HG03354 (cell line): ENCODE results near the gene SLC39A8.
A peak's percentile ranks its signal among the peaks of the same experiment; 100 is the strongest.
"Not testable (repeated sequence)": the region's sequence is repeated elsewhere in the genome, so short reads cannot be mapped to it uniquely, and the experiment has no call there.

Experiments used
- ATAC-seq: cut with Tn5 transposase; IDR thresholded peaks from one replicate; pipeline ENCODE4 v1.9.1; 2021; ENCODE audit warnings: mild to moderate bottlenecking; ENCODE audit not compliant: unreplicated experiment, poor library complexity, severe bottlenecking

SLC39A8 gene

GRCh38 chr4:102344954-102345794, at the start of gene SLC39A8:
TSS of gene SLC39A8 (minus strand) at chr4:102345482. CDS start at chr4:102344662, 820 bp downstream.
- ATAC-seq, result peak; percentile 85

GRCh38 chr4:102392033-102392744, 46.9 kb upstream of the SLC39A8 start:
- no peak for ATAC-seq

- peak; percentile 94 for ATAC-seq
These were observed 45.2 kb upstream of the SLC39A8 start for GRCh38 chr4:102390438-102390837.

- ATAC-seq, result no peak
These were observed 43.3 kb upstream of the SLC39A8 start for GRCh38 chr4:102388611-102389010.

- no peak for ATAC-seq
These were observed 42.4 kb upstream of the SLC39A8 start for GRCh38 chr4:102387552-102388150.

- no peak for ATAC-seq
These were observed 41.7 kb upstream of the SLC39A8 start for GRCh38 chr4:102386966-102387365.

GRCh38 chr4:102380253-102380652, 35.0 kb upstream of the SLC39A8 start:
- ATAC-seq, result not testable (repeated sequence)

- no peak for ATAC-seq
These were observed 17.7 kb upstream of the SLC39A8 start for GRCh38 chr4:102362922-102363432.

GRCh38 chr4:102358128-102358527, 12.8 kb upstream of the SLC39A8 start:
- ATAC-seq, result no peak

GRCh38 chr4:102357637-102358036, 12.4 kb upstream of the SLC39A8 start:
- ATAC-seq, result not testable (repeated sequence)

GRCh38 chr4:102356562-102357202, 11.4 kb upstream of the SLC39A8 start:
- no peak for ATAC-seq

- ATAC-seq, result no peak
These were observed 10.5 kb upstream of the SLC39A8 start for GRCh38 chr4:102355748-102356147.

GRCh38 chr4:102354671-102355454, 9.6 kb upstream of the SLC39A8 start:
- ATAC-seq, result no peak

GRCh38 chr4:102352781-102353180, 7.5 kb upstream of the SLC39A8 start:
- ATAC-seq, result no peak

- no peak for ATAC-seq
These were observed 5.4 kb upstream of the SLC39A8 start for GRCh38 chr4:102350634-102351033.

- no peak for ATAC-seq
These were observed 3.4 kb upstream of the SLC39A8 start for GRCh38 chr4:102348701-102349100.

- no peak for ATAC-seq
These were observed 466 bp upstream of the SLC39A8 start for GRCh38 chr4:102345795-102346100.

GRCh38 chr4:102344520-102344953, 745 bp downstream of the SLC39A8 start:
- peak; percentile 64 for ATAC-seq

- ATAC-seq, result peak; percentile 43
These were observed 1.2 kb downstream of the SLC39A8 start for GRCh38 chr4:102343964-102344519.
